ENCODE data around the gene ABHD12.

DNA sequence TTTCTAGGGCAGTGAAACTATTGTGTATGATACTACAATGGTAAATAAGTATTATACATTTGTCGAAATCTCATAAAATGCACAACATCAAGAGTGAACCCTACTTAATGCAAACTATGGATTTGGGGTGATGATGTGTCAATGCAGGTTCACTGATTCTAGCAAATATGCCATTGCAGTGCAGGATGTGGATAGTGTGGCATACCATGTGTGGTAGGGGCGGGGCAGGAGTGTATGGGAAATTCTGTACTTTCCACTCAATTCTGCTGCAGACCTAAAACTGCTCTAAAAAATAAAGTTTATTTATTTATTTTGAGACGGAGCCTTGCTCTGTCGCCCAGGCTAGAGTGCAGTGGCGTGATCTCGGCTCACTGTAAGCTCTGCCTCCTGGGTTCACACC, 44.3 kb downstream of the ABHD12 start:
- TF ChIP-seq, protein P1, sequence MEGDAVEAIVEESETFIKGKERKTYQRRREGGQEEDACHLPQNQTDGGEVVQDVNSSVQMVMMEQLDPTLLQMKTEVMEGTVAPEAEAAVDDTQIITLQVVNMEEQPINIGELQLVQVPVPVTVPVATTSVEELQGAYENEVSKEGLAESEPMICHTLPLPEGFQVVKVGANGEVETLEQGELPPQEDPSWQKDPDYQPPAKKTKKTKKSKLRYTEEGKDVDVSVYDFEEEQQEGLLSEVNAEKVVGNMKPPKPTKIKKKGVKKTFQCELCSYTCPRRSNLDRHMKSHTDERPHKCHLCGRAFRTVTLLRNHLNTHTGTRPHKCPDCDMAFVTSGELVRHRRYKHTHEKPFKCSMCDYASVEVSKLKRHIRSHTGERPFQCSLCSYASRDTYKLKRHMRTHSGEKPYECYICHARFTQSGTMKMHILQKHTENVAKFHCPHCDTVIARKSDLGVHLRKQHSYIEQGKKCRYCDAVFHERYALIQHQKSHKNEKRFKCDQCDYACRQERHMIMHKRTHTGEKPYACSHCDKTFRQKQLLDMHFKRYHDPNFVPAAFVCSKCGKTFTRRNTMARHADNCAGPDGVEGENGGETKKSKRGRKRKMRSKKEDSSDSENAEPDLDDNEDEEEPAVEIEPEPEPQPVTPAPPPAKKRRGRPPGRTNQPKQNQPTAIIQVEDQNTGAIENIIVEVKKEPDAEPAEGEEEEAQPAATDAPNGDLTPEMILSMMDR (conservative IDR thresholded peaks at IDR 0.05 in 1 of 2, IDR thresholded peaks at IDR 0.05 in 1 of 2; ENCODE audit: extremely low read depth in 1 of 2, insufficient read depth in 1 of 2, low read depth in 1 of 2, low read length in 2 of 2): no peak
- no peak for TF ChIP-seq EZH2 (IDR thresholded peaks at IDR 0.05; ENCODE audit: borderline replicate concordance, low read length)

Data from mammary epithelial cell (primary cell).